Heart left ventricle (tissue), 13 donors: ENCODE measurements around the gene VKORC1L1.
"Not testable (repeated sequence)": the region's sequence is repeated elsewhere in the genome, so short reads cannot be mapped to it uniquely, and the experiment has no call there.

Experiments
- POLR2A ChIP-seq, 2 donors: fragments of 450-650 bp; IDR thresholded peaks; one replicate each; pipeline ENCODE4 v1.6.1; 2017; ENCODE audit warnings: antibody characterized with exemption in 2 of 2, mild to moderate bottlenecking in 2 of 2, moderate library complexity in 2 of 2
- TF ChIP-seq, protein P1 (sequence below), 12 donors: fragments of 200-600 bp; sonication (generic) in 4 of 12; IDR thresholded peaks; one replicate each; pipeline versions ENCODE4 v1.5.0 to v1.8.0; 2018 to 2022; ENCODE audit warnings: antibody characterized with exemption in 12 of 12, mild to moderate bottlenecking in 5 of 12
- donor health status: ischemic (EF 13 %, LVEDD 7.1; RV severe dilation, severe dysfunction).
- donor health status: DM: no; HTN: yes; CAD: no.
- donor health status: DM: no; HTN: no; CAD: no.
- donor health status: ischemic (EF 25% LVEDD 6.9; RV normal size, moderate dysfunction).
- donor health status: ischemic (EF 25% LVEDD 5.7; RV mildly dilated, moderate dysfunction).
- donor health status: ischemic (EF 35%, LVEDD 5.7; RV mildly dilated, moderate dysfunction).
- donor health status: nonischemic (EF 11% LVEDD 7.7; RV severe dilation, severe dysfunction).
- donor health status: DM: yes; HTN: yes; CAD: no.
- donor health status: PGD.
- donor health status: ischemic (EF 29% LVEDD 5.4; RV normal size, mild dysfunction).
- donor health status: nonischemic (EF 23%, LVEDD 6.1; RV moderate dilation, normal function).

DNA sequence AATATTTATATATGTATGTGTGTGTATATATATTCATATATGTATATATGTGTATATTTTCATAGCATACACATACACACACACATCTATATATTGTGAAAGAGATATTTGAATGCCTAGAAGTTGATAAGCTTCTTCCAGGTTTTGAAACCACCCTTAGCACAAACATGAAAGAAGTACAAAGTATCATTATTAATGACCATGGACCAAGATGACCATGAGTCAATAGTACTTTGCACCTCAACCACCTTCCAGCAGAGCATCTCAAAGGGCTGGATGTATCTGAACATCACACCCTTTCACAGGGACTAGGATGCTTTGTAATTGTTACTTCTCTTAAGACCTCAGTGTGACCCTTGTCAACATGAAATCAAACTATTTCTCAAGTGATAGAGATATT is 29.3 kb upstream of the VKORC1L1 start:
- TF ChIP-seq, protein P1, sequence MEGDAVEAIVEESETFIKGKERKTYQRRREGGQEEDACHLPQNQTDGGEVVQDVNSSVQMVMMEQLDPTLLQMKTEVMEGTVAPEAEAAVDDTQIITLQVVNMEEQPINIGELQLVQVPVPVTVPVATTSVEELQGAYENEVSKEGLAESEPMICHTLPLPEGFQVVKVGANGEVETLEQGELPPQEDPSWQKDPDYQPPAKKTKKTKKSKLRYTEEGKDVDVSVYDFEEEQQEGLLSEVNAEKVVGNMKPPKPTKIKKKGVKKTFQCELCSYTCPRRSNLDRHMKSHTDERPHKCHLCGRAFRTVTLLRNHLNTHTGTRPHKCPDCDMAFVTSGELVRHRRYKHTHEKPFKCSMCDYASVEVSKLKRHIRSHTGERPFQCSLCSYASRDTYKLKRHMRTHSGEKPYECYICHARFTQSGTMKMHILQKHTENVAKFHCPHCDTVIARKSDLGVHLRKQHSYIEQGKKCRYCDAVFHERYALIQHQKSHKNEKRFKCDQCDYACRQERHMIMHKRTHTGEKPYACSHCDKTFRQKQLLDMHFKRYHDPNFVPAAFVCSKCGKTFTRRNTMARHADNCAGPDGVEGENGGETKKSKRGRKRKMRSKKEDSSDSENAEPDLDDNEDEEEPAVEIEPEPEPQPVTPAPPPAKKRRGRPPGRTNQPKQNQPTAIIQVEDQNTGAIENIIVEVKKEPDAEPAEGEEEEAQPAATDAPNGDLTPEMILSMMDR (IDR thresholded peaks at IDR 0.05): not testable (repeated sequence)
- TF ChIP-seq POLR2A (IDR thresholded peaks at IDR 0.05): not testable (repeated sequence)
